PC-9 (cell line): ENCODE data around the gene SFT2D3.

ENCODE experiments used
- EZH2 ChIP-seq: fragments of 200-600 bp; sonication (generic); IDR thresholded peaks from 2 replicates; pipeline ENCODE4 v1.8.0; 2017; ENCODE audit warnings: antibody characterized with exemption, low read depth
- TF ChIP-seq, protein P1 (sequence below): fragments of 200-600 bp; sonication (generic); conservative IDR thresholded peaks from 2 replicates; pipeline ENCODE4 v1.6.1; 2017; ENCODE audit warnings: mixed run types, antibody characterized with exemption, mild to moderate bottlenecking, moderate library complexity

DNA sequence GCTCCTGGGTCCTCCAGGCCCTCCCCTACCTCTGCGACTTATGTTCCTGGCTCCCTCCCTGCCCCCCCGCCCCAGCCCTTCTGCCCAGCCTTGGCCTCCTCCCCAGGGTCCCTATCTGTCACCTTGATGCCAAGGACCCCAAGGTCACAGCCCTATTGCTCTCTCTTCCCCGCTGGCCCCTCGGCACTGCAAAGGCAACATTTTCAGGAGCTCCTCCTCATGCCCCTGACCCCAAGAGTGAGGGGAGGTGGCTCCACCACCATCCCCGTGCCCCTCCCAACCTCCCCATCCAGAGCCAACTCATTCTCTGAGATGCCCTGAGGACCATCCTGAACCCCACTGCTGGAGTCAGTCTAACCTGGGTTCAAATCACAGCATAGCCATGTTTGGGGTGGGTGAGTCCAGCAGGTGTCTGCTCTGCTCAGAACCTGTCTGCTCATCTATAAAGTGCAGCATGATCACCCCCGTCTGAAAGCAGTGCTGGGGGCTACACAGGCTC lies 37.7 kb upstream of the SFT2D3 start:
- TF ChIP-seq, protein P1, sequence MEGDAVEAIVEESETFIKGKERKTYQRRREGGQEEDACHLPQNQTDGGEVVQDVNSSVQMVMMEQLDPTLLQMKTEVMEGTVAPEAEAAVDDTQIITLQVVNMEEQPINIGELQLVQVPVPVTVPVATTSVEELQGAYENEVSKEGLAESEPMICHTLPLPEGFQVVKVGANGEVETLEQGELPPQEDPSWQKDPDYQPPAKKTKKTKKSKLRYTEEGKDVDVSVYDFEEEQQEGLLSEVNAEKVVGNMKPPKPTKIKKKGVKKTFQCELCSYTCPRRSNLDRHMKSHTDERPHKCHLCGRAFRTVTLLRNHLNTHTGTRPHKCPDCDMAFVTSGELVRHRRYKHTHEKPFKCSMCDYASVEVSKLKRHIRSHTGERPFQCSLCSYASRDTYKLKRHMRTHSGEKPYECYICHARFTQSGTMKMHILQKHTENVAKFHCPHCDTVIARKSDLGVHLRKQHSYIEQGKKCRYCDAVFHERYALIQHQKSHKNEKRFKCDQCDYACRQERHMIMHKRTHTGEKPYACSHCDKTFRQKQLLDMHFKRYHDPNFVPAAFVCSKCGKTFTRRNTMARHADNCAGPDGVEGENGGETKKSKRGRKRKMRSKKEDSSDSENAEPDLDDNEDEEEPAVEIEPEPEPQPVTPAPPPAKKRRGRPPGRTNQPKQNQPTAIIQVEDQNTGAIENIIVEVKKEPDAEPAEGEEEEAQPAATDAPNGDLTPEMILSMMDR = no peak
- TF ChIP-seq EZH2 = no peak
